Astrocyte (in vitro differentiated cells and primary cell): Measurements from ENCODE around the gene MYL6. TPM values are rescaled to one million over a fixed set of nuclear protein-coding genes. Genes with fewer than 3 reads are reported as not detected.

Experiments used
- DNase-seq: peaks from one replicate; pipeline ENCODE4 v3.0.0-alpha.2; 2010; ENCODE audit warnings: low read depth
- FAIRE-seq: peaks from 2 replicates; lab custom pipeline; 2011; peaks lifted over from hg19 to GRCh38; lab: Jason Lieb, UNC
- H2AFZ ChIP-seq: 2 replicates; pipeline ENCODE4 v1.6.0; 2012; ENCODE audit warnings: low read depth, low read length, inconsistent platforms
- H3K27ac ChIP-seq: 2 replicates; pipeline ENCODE4 v1.5.1; 2011; ENCODE audit warnings: low read depth, low read length, inconsistent platforms
- H3K27me3 ChIP-seq: 2 replicates; pipeline ENCODE4 v1.6.0; 2011; ENCODE audit warnings: low read length, inconsistent platforms; ENCODE audit not compliant: insufficient read depth
- H3K36me3 ChIP-seq: 2 replicates; pipeline ENCODE4 v1.5.1; 2011; ENCODE audit warnings: low read length, inconsistent platforms; ENCODE audit not compliant: insufficient read depth
- H3K4me1 ChIP-seq: 2 replicates; pipeline ENCODE4 v1.5.1; 2011; ENCODE audit warnings: low read length, inconsistent platforms; ENCODE audit not compliant: insufficient read depth
- H3K4me2 ChIP-seq: 2 replicates; pipeline ENCODE4 v1.6.0; 2012; ENCODE audit warnings: low read length, inconsistent platforms
- H3K4me3 ChIP-seq: 2 replicates; pipeline ENCODE4 v1.5.1; 2011; ENCODE audit warnings: low read depth, mild to moderate bottlenecking, low read length, inconsistent platforms; ENCODE audit not compliant: insufficient read depth
- H3K79me2 ChIP-seq: 2 replicates; pipeline ENCODE4 v1.6.0; 2012; ENCODE audit warnings: mild to moderate bottlenecking, low read length, inconsistent platforms; ENCODE audit not compliant: insufficient read depth
- H3K9ac ChIP-seq: 2 replicates; pipeline ENCODE4 v1.6.0; 2012; ENCODE audit warnings: mild to moderate bottlenecking, low read length, inconsistent platforms
- H3K9me3 ChIP-seq: 2 replicates; pipeline ENCODE4 v1.5.1; 2012; ENCODE audit warnings: low read depth, mild to moderate bottlenecking, low read length, inconsistent platforms; ENCODE audit not compliant: insufficient read depth
- H4K20me1 ChIP-seq: 2 replicates; pipeline ENCODE4 v1.6.0; 2012; ENCODE audit warnings: low read length, inconsistent platforms; ENCODE audit not compliant: insufficient read depth
- H3K27ac Mint-ChIP-seq: one replicate; pipeline ENCODE4 v1.8.0; 2021; ENCODE audit warnings: mild to moderate bottlenecking, mixed read lengths; ENCODE audit not compliant: unreplicated experiment
- H3K27me3 Mint-ChIP-seq: one replicate; pipeline ENCODE4 v1.8.0; 2021; ENCODE audit warnings: low read depth, mixed read lengths; ENCODE audit not compliant: unreplicated experiment
- H3K36me3 Mint-ChIP-seq: one replicate; pipeline ENCODE4 v1.8.0; 2021; ENCODE audit warnings: low read depth, mixed read lengths; ENCODE audit not compliant: unreplicated experiment
- H3K4me1 Mint-ChIP-seq: one replicate; pipeline ENCODE4 v1.8.0; 2021; ENCODE audit warnings: low read depth, mixed read lengths; ENCODE audit not compliant: unreplicated experiment
- H3K4me3 Mint-ChIP-seq: one replicate; pipeline ENCODE4 v1.8.0; 2021; ENCODE audit warnings: mild to moderate bottlenecking, moderate library complexity, mixed read lengths; ENCODE audit not compliant: unreplicated experiment
- H3K9me3 Mint-ChIP-seq: one replicate; pipeline ENCODE4 v1.8.0; 2021; ENCODE audit warnings: mild to moderate bottlenecking, mixed read lengths; ENCODE audit not compliant: unreplicated experiment
- CTCF ChIP-seq: IDR thresholded peaks from 2 replicates; pipeline ENCODE4 v1.5.1; 2011; ENCODE audit warnings: low read depth, mild to moderate bottlenecking, inconsistent platforms, low read length, moderate library complexity; ENCODE audit not compliant: insufficient read depth
- EZH2 ChIP-seq: IDR thresholded peaks from 2 replicates; pipeline ENCODE4 v1.6.1; 2012; ENCODE audit warnings: mild to moderate bottlenecking, low read length, inconsistent platforms; ENCODE audit not compliant: insufficient read depth
- total RNA-seq: library from RNA; stranded (reverse); gene quantifications from 2 replicates; pipeline ENCODE4 v1.2.1, GENCODE V29; 2021

MYL6 gene
- total RNA-seq, 1 donor from 2014 or later, result 2,685 TPM

- Histone ChIP-seq H3K4me2 (peak overlapping the region; percentile 99), H3K9ac (peak overlapping the region; percentile 81), H3K27ac (peak overlapping the region; percentile 73), H3K4me1 (peaks cover 41% of the 10 kb centered on the region), H3K4me3 (peak overlapping the region; percentile 64), H3K79me2 (peaks cover 63% of the 10 kb centered on the region), H3K27me3 (no peaks in the 10 kb centered on the region), H3K9me3 (no peaks in the 10 kb centered on the region), H3K36me3 (peaks cover 35% of the 10 kb centered on the region), H2AFZ (peak overlapping the region; percentile 43), H4K20me1 (peaks cover 42% of the 10 kb centered on the region)
- DNase-seq (peak; percentile 77), FAIRE-seq (no peak)
- Mint-ChIP-seq H3K9me3 (no peaks in the 10 kb centered on the region), H3K36me3 (peaks cover 40% of the 10 kb centered on the region), H3K4me1 (peaks cover 15% of the 10 kb centered on the region), H3K27me3 (no peaks in the 10 kb centered on the region), H3K27ac (peak overlapping the region; percentile 96), H3K4me3 (peak overlapping the region; percentile 91)
- TF ChIP-seq EZH2 (no peak), CTCF (peak; percentile 72)
These were observed 744 bp upstream of the MYL6 start for GRCh38 chr12:56157201-56158028.

DNA sequence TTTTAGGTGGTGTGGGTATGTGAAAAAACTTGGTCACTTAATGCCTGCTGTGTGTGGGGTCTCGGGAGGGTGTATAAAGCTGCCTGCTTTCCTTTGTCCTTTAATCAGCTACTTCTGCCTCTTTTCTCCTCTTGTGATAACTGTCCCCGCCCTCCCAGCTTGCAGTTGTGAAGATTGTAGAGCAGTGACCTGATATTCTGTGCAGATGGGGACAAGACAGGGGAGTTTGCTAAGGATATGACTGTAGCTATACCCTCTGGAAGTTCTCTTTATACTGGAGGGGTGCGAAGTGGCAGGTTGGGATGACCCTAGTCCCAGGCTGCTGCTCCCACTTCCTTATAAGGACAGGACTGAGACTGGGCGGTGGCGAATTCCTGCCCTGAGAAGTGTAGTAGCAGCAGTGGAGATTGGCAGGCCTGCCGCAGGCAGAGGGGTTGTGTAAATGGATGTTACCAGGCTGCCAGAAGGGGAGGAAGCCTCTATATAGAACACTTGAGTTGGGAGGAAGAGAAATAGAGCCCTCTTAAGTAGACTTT, 835 bp downstream of the MYL6 start:
- DNase-seq, result peak; percentile 53
- Mint-ChIP-seq H3K9me3 (no peaks in the 10 kb centered on the region), H3K27me3 (no peaks in the 10 kb centered on the region), H3K27ac (peak overlapping the region; percentile 99), H3K4me1 (peaks cover 17% of the 10 kb centered on the region), H3K36me3 (peaks cover 49% of the 10 kb centered on the region), H3K4me3 (peak overlapping the region; percentile 91)
- Histone ChIP-seq H3K4me2 (peak overlapping the region; percentile 99), H3K27me3 (no peaks in the 10 kb centered on the region), H4K20me1 (peaks cover 58% of the 10 kb centered on the region), H3K9me3 (no peaks in the 10 kb centered on the region), H3K27ac (peak overlapping the region; percentile 95), H3K79me2 (peaks cover 49% of the 10 kb centered on the region), H3K36me3 (peaks cover 46% of the 10 kb centered on the region), H3K9ac (peak overlapping the region; percentile 99), H2AFZ (no peak overlapping the region), H3K4me1 (peaks cover 33% of the 10 kb centered on the region), H3K4me3 (peak overlapping the region; percentile 99)
- TF ChIP-seq EZH2 (no peak), CTCF (no peak)
- no peak for FAIRE-seq
